Bronchial epithelial cell (primary cell): ENCODE data around the gene KCNT2. TPM values are rescaled to one million over a fixed set of nuclear protein-coding genes. Genes with fewer than 3 reads are reported as not detected.

Source experiments
- DNase-seq: peaks from one replicate; pipeline ENCODE4 v3.0.0-alpha.2; 2010; ENCODE audit warnings: low read depth
- FAIRE-seq: peaks from 2 replicates; lab custom pipeline; 2011; peaks lifted over from hg19 to GRCh38; lab: Jason Lieb, UNC
- H3K27me3 ChIP-seq: 2 replicates; pipeline ENCODE4 v1.5.1; 2011; ENCODE audit warnings: low read length; ENCODE audit not compliant: control insufficient read depth, insufficient read depth
- H3K36me3 ChIP-seq: 2 replicates; pipeline ENCODE4 v1.5.1; 2011; ENCODE audit warnings: low read length; ENCODE audit not compliant: control insufficient read depth, insufficient read depth
- H3K4me3 ChIP-seq: 2 replicates; pipeline ENCODE4 v1.5.1; 2011; ENCODE audit warnings: mild to moderate bottlenecking, low read depth, low read length, control low read depth
- CTCF ChIP-seq: IDR thresholded peaks from 2 replicates; pipeline ENCODE4 v1.5.1; 2011; ENCODE audit warnings: mild to moderate bottlenecking, moderate library complexity, low read length, control low read depth, inconsistent platforms; ENCODE audit not compliant: insufficient read depth, severe bottlenecking
- total RNA-seq: library from RNA; depleted of rRNA; stranded (reverse); fragments of >200 nt; gene quantifications from 2 replicates; pipeline ENCODE4 v1.2.1, GENCODE V29; 2014

Gene KCNT2
- total RNA-seq, 1 donor from 2014 or later: under 0.01 TPM

GRCh38 chr1:196180847-196181593 is 427.2 kb downstream of the KCNT2 start:
- Histone ChIP-seq H3K27me3 (no peaks in the 10 kb centered on the region), H3K36me3 (no peaks in the 10 kb centered on the region), H3K4me3 (no peak overlapping the region)
- peak; percentile 18 for FAIRE-seq
- peak; percentile 99 for DNase-seq
- no peak for TF ChIP-seq CTCF

GRCh38 chr1:196178083-196178635 is 430.1 kb downstream of the KCNT2 start:
- peak; percentile 26 for DNase-seq
- FAIRE-seq: no peak
- no peak overlapping the region for H3K4me3 ChIP-seq
- H3K27me3 ChIP-seq: no peaks in the 10 kb centered on the region
- TF ChIP-seq CTCF: no peak
- no peaks in the 10 kb centered on the region for H3K36me3 ChIP-seq

Other genes with a start within 250 kb of the KCNT2 start
- gene CFH, start 43.6 kb upstream of the KCNT2 start, total RNA-seq: 22.9 and 34.2 TPM in 2 replicates
- gene CFHR3, start 166.4 kb upstream of the KCNT2 start, total RNA-seq: not detected in 2 replicates
- not detected in 2 replicates for gene CFHR1, start 211.3 kb upstream of the KCNT2 start, total RNA-seq